ENCODE data around the gene ZBTB16. TPM values are rescaled to one million over a fixed set of nuclear protein-coding genes. Genes with fewer than 3 reads are reported as not detected.

The ZBTB16 gene
- total RNA-seq, 4 donors from 2014 or later: 25.5 to 302 (median 151) TPM

- H3K4me3 ChIP-seq: no peak overlapping the region
- no peaks in the 10 kb centered on the region for H3K4me1 ChIP-seq
- intact Hi-C loops (cut with DNase I; ENCODE audit: low total_unique reads): no loop called here
- H3K9me3 ChIP-seq: no peaks in the 10 kb centered on the region
- DNase-seq: no peak
- H3K27me3 ChIP-seq: no peaks in the 10 kb centered on the region
- peak overlapping the region in 1 of 2 donors; percentile 40 for H3K27ac ChIP-seq
- H3K36me3 ChIP-seq: no peaks in the 10 kb centered on the region
- TF ChIP-seq POLR2A (IDR thresholded peaks at IDR 0.05) (no peak), CTCF (IDR thresholded peaks at IDR 0.05) (no peak)
Measured at GRCh38 chr11:114279792-114280546, 220.5 kb downstream of the ZBTB16 start.

DNA sequence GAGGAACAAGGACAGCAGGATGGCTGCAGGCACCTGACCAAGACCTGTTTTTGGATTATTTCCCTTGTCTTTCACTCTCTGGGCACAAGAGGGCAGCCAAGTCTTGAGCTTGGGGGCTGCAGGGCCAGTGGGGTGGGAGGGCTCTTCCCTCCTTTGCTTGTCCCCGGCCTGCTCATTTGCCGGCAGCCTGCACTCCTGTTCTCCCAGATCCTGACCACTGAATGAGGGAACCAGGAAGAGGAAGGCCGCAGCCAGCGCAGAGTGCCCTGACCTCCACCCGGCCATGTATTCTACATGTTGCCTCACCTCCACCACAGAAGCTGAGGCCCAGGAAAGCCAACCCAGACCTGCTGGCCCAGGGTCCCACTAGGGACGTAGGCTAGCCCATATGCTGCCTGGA lies 221.2 kb downstream of the ZBTB16 start:
- DNase-seq: peak; percentile 54 to 67
- H3K9me3 ChIP-seq: no peaks in the 10 kb centered on the region
- no peaks in the 10 kb centered on the region for H3K36me3 ChIP-seq
- H3K4me3 ChIP-seq: no peak overlapping the region
- TF ChIP-seq CTCF (IDR thresholded peaks at IDR 0.05) (peak in 3 of 4 experiments; percentile 45 to 67 (median 67)), POLR2A (IDR thresholded peaks at IDR 0.05) (no peak)
- intact Hi-C loops (cut with DNase I; ENCODE audit: low total_unique reads): no loop called here
- peak overlapping the region in 1 of 2 donors; percentile 40 for H3K27ac ChIP-seq
- H3K4me1 ChIP-seq: no peaks in the 10 kb centered on the region
- no peaks in the 10 kb centered on the region for H3K27me3 ChIP-seq

DNA sequence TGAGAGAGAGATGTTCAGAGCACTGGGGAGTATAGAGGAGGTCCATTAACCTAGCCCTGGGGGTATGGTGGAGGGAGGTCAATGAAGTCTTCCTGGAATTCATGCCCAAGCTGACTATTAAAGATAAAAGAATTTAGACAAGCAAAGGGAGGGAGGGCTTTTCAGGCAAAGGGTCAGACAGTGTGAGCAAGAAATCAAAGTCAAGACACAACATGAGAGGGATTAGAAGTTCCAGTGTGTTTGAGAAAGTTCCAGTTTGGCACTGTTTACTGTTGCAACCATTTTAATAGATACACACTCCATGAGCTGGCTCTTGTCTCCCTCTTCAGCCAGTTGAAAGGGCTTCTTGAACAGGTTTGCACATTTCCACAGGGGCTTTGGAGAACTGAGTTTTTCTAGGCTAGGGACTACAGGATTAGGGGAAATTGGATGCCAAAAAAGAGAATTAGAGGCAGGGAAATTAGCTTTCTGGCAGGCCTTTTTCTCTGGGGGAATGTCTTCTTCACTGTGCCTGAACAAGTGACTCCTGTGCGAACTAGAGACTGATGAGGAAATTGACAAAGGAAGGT lies 222.0 kb downstream of the ZBTB16 start:
- intact Hi-C loops (cut with DNase I; ENCODE audit: low total_unique reads): no loop called here

DNA sequence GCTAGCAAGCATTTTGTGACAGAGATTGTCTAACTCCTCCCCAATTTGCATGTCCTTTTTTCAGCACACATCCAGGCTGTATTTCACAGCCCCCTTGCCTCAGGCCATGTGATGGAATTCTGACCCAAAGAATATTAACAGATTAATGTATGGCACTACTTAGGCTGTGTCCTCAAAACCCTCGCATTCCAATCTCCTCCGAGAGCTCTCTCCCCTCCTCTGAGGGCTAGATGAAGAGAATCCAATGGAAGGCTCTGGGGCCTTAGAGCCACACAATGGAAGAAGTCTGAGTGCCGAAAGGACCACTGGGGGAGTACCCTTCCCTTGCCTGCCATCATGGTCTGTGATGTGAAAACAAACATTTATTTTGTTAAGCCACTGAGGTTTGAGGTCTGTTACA lies 223.0 kb downstream of the ZBTB16 start:
- Histone ChIP-seq H3K4me1 (no peaks in the 10 kb centered on the region), H3K4me3 (no peak overlapping the region), H3K27me3 (no peaks in the 10 kb centered on the region), H3K36me3 (no peaks in the 10 kb centered on the region), H3K9me3 (no peaks in the 10 kb centered on the region), H3K27ac (no peak overlapping the region)
- DNase-seq: no peak
- TF ChIP-seq CTCF (IDR thresholded peaks at IDR 0.05): no peak
- TF ChIP-seq POLR2A (IDR thresholded peaks at IDR 0.05): no peak
- intact Hi-C loops (cut with DNase I; ENCODE audit: low total_unique reads): no loop called here

More for the DNA sequence above, 222.0 kb downstream of the ZBTB16 start:
- Histone ChIP-seq H3K27me3 (no peaks in the 10 kb centered on the region), H3K36me3 (no peaks in the 10 kb centered on the region), H3K27ac (peak overlapping the region in 1 of 2 donors; percentile 40), H3K4me3 (no peak overlapping the region), H3K4me1 (no peaks in the 10 kb centered on the region), H3K9me3 (no peaks in the 10 kb centered on the region)
- no peak for TF ChIP-seq POLR2A (IDR thresholded peaks at IDR 0.05)
- no peak for TF ChIP-seq CTCF (IDR thresholded peaks at IDR 0.05)
- DNase-seq: no peak

GRCh38 chr11:114283422-114283821 lies 223.9 kb downstream of the ZBTB16 start:
- Histone ChIP-seq H3K9me3 (no peaks in the 10 kb centered on the region), H3K4me3 (no peak overlapping the region), H3K27ac (no peak overlapping the region), H3K36me3 (no peaks in the 10 kb centered on the region), H3K4me1 (no peaks in the 10 kb centered on the region), H3K27me3 (no peaks in the 10 kb centered on the region)
- intact Hi-C loops (cut with DNase I; ENCODE audit: low total_unique reads): no loop called here
- no peak for DNase-seq
- no peak for TF ChIP-seq CTCF (IDR thresholded peaks at IDR 0.05)
- no peak for TF ChIP-seq POLR2A (IDR thresholded peaks at IDR 0.05)

Measured in uterus (tissue), 4 donors.